Measurements from ENCODE around the gene ST8SIA2.

ST8SIA2 gene

DNA sequence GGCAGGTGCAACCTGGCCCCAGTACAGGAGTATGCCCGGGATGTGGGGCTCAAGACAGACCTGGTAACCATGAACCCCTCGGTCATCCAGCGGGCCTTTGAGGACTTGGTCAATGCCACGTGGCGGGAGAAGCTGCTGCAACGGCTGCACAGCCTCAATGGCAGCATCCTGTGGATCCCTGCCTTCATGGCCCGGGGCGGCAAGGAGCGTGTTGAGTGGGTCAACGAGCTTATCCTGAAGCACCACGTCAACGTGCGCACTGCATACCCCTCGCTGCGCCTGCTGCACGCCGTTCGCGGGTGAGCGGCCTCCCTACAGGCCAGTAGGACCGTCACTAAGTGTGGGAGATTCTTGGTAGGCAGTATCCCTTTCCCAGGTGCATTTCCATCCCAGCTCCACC lies 51.0 kb downstream of the ST8SIA2 start:
- no peak overlapping the region for H3K4me3 ChIP-seq (ENCODE audit: control insufficient read depth, low read depth, low read length)
- DNase-seq (ENCODE audit: low read depth) = no peak
- TF ChIP-seq, protein P1, sequence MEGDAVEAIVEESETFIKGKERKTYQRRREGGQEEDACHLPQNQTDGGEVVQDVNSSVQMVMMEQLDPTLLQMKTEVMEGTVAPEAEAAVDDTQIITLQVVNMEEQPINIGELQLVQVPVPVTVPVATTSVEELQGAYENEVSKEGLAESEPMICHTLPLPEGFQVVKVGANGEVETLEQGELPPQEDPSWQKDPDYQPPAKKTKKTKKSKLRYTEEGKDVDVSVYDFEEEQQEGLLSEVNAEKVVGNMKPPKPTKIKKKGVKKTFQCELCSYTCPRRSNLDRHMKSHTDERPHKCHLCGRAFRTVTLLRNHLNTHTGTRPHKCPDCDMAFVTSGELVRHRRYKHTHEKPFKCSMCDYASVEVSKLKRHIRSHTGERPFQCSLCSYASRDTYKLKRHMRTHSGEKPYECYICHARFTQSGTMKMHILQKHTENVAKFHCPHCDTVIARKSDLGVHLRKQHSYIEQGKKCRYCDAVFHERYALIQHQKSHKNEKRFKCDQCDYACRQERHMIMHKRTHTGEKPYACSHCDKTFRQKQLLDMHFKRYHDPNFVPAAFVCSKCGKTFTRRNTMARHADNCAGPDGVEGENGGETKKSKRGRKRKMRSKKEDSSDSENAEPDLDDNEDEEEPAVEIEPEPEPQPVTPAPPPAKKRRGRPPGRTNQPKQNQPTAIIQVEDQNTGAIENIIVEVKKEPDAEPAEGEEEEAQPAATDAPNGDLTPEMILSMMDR (conservative IDR thresholded peaks at IDR 0.05; ENCODE audit: control insufficient read depth, insufficient read depth, low read depth, low read length) = no peak

DNA sequence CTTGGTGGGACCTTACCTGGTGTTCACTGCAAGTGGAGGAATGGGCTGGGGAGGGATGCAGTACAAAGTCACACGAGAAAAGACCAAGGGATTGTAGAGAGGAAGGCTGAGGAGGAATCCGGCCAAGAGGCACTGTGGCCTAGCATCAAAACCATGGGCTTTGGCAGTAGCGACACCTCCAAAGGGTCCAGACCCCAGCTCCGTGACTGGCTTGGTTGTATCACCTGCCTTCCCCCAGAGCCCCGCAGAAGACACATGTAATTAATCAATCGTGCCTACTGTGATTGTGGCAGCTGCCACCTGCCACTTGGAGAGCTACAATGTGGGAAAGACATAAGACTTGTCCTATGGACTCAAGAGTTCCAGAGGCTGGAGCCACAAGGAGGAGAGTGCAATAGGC lies 54.7 kb downstream of the ST8SIA2 start:
- no peak overlapping the region for H3K4me3 ChIP-seq (ENCODE audit: control insufficient read depth, low read depth, low read length)
- TF ChIP-seq, protein P1 (conservative IDR thresholded peaks at IDR 0.05; ENCODE audit: control insufficient read depth, insufficient read depth, low read depth, low read length) = no peak
- no peak for DNase-seq (ENCODE audit: low read depth)

DNA sequence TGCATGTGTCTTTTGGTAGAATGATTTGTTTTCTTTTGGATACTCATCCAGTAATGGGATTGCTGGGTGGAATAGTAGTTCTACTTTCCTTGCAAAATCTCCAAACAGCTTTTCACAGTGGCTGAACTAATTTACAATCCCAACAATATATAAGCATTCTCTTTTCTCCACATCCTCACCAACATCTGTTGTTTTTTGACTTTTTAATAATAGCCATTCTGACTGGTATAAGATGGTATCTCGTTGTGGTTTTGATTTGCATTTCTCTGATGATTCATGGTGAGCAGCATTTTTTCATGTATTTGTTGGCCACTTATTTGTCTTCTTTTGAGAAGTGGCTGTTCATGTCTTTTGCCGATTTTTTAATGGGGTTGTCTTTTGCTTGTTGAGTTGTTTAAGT lies 55.8 kb downstream of the ST8SIA2 start:
- H3K4me3 ChIP-seq (ENCODE audit: control insufficient read depth, low read depth, low read length) = no peak overlapping the region
- TF ChIP-seq, protein P1 (conservative IDR thresholded peaks at IDR 0.05; ENCODE audit: control insufficient read depth, insufficient read depth, low read depth, low read length) = no peak
- DNase-seq (ENCODE audit: low read depth) = peak; percentile 66

DNA sequence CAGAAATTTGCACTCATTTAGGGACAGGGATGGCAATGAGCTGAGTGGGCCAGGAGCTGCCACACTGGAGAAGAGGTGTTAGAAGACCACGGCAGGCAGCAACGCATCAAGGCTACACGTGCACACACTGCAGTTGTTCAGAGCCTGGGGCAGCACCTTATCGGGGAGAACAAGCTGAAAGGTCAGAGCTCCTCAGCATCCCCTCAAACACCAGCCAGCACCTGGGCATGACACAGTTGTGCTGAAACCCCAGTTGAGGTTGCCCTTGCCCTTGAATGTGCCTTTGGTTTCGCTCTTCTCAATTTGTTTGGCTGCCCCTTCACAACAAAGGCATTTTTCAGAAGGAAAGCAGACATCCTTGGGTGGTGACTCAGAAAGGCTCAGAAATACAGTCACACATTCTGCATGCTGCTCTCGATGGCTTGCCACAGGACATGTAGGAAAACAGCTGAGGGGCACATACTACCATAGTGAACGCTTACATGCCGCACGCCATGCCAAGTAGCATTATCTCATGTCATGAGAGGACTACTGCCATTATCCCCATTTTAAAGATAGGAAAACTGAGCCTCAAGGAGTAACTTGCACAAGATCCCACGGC lies 57.6 kb downstream of the ST8SIA2 start:
- DNase-seq (ENCODE audit: low read depth) = peak; percentile 53
- TF ChIP-seq, protein P1 (conservative IDR thresholded peaks at IDR 0.05; ENCODE audit: control insufficient read depth, insufficient read depth, low read depth, low read length) = no peak
- no peak overlapping the region for H3K4me3 ChIP-seq (ENCODE audit: control insufficient read depth, low read depth, low read length)

DNA sequence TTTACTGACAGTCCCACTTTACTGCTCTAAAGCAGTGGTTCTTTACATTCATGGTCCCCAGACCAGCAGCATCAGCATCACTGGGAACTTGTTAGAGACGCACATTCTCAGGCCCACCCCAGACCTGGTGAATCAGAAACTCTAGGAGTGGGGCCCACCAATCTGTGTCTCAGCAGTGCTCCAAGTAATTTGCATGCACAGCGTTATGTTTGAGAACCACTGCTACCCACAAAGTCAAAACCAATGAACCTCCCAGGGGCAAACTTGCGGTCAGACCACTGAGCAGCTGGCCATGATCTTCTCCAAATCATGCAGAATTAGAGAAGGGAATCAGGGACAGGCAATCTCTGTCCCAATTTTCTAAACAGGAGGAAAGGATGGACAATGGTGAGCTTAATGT lies 58.5 kb downstream of the ST8SIA2 start:
- no peak for DNase-seq (ENCODE audit: low read depth)
- H3K4me3 ChIP-seq (ENCODE audit: control insufficient read depth, low read depth, low read length) = no peak overlapping the region
- TF ChIP-seq, protein P1 (conservative IDR thresholded peaks at IDR 0.05; ENCODE audit: control insufficient read depth, insufficient read depth, low read depth, low read length) = no peak

DNA sequence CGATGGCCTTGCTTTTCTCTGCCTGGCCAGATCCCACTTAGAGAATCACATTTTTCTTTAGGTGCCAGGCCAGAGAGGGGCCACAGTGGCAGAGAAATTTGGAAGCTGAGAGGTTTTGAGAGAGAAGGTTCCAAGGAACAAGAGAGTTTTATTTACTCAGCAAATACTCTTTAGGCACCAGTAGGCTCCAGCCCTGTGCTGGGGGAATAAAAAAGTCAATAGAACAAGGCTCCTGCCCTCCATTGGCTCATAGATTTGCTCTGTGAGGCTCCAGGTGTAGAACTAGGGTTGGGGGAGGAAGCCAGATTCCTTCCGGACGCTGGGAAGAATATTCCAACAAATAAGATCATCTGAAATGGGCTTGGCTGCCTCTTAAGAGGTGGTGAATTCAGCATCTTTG lies 59.9 kb downstream of the ST8SIA2 start:
- no peak for DNase-seq (ENCODE audit: low read depth)
- no peak overlapping the region for H3K4me3 ChIP-seq (ENCODE audit: control insufficient read depth, low read depth, low read length)
- TF ChIP-seq, protein P1 (conservative IDR thresholded peaks at IDR 0.05; ENCODE audit: control insufficient read depth, insufficient read depth, low read depth, low read length) = no peak

Data from fibroblast of mammary gland (primary cell).